RWPE2 (cell line): Measurements from ENCODE around the gene NECTIN1.

Experiments
- ATAC-seq: fragments of 200-7000 bp; cut with Tn5 transposase; 3 replicates; pipeline ENCODE4 v1.9.1; 2021; ENCODE audit warnings: low read depth
- DNase-seq: peaks from one replicate; pipeline ENCODE4 v3.0.0-alpha.2; 2020; ENCODE audit warnings: low spot score
- H3K27ac ChIP-seq: fragments of 450-650 bp; 2 replicates; pipeline ENCODE4 v1.5.1; 2017; ENCODE audit warnings: mild to moderate bottlenecking; ENCODE audit not compliant: poor library complexity, severe bottlenecking
- H3K27me3 ChIP-seq: fragments of 250-450 bp; sonication (Bioruptor Pico); 2 replicates; pipeline ENCODE4 v1.5.1; 2021; ENCODE audit warnings: mild to moderate bottlenecking, moderate library complexity; ENCODE audit not compliant: insufficient read depth, poor library complexity, severe bottlenecking
- H3K36me3 ChIP-seq: fragments of 250-450 bp; sonication (Bioruptor Pico); 2 replicates; pipeline ENCODE4 v1.5.1; 2020; ENCODE audit warnings: low read depth, mild to moderate bottlenecking, moderate library complexity
- H3K4me1 ChIP-seq: fragments of 250-450 bp; sonication (Bioruptor Pico); 2 replicates; pipeline ENCODE4 v1.5.1; 2021; ENCODE audit warnings: mild to moderate bottlenecking, moderate library complexity; ENCODE audit not compliant: insufficient read depth, poor library complexity, severe bottlenecking
- H3K4me3 ChIP-seq: fragments of 250-450 bp; sonication (Bioruptor Pico); 2 replicates; pipeline ENCODE4 v1.5.1; 2021; ENCODE audit warnings: mild to moderate bottlenecking, moderate library complexity; ENCODE audit not compliant: severe bottlenecking
- H3K9me3 ChIP-seq: fragments of 250-450 bp; sonication (Bioruptor Pico); 2 replicates; pipeline ENCODE4 v1.5.1; 2021; ENCODE audit warnings: mild to moderate bottlenecking, moderate library complexity; ENCODE audit not compliant: severe bottlenecking
- CTCF ChIP-seq: fragments of 450-650 bp; IDR thresholded peaks from one replicate; pipeline ENCODE4 v1.5.1; 2017; ENCODE audit warnings: mild to moderate bottlenecking, moderate library complexity; ENCODE audit not compliant: poor library complexity, severe bottlenecking

Gene NECTIN1

GRCh38 chr11:119640541-119640940 is 88.5 kb downstream of the NECTIN1 start:
- no peak overlapping the region for H3K4me3 ChIP-seq
- no peak for ATAC-seq
- DNase-seq, result no peak
- TF ChIP-seq CTCF, result no peak
- H3K4me1 ChIP-seq, result no peaks in the 10 kb centered on the region
- no peak overlapping the region for H3K27ac ChIP-seq
- no peaks in the 10 kb centered on the region for H3K9me3 ChIP-seq
- no peaks in the 10 kb centered on the region for H3K36me3 ChIP-seq
- H3K27me3 ChIP-seq, result no peaks in the 10 kb centered on the region

- no peak for TF ChIP-seq CTCF
- Histone ChIP-seq H3K27ac (no peak overlapping the region), H3K9me3 (no peaks in the 10 kb centered on the region), H3K4me3 (no peak overlapping the region), H3K27me3 (no peaks in the 10 kb centered on the region), H3K4me1 (no peaks in the 10 kb centered on the region), H3K36me3 (no peaks in the 10 kb centered on the region)
- no peak for ATAC-seq
- no peak for DNase-seq
Measured at GRCh38 chr11:119639642-119640205, 89.3 kb downstream of the NECTIN1 start.

- no peaks in the 10 kb centered on the region for H3K36me3 ChIP-seq
Measured at GRCh38 chr11:119638851-119639250, 90.1 kb downstream of the NECTIN1 start.

GRCh38 chr11:119637481-119637880 is 91.5 kb downstream of the NECTIN1 start:
- TF ChIP-seq CTCF, result no peak
- ATAC-seq (no peak), DNase-seq (no peak)
- Histone ChIP-seq H3K4me3 (no peak overlapping the region), H3K27me3 (no peaks in the 10 kb centered on the region), H3K9me3 (no peaks in the 10 kb centered on the region), H3K4me1 (no peaks in the 10 kb centered on the region), H3K27ac (no peak overlapping the region), H3K36me3 (no peaks in the 10 kb centered on the region)

More at GRCh38 chr11:119638851-119639250, 90.1 kb downstream of the NECTIN1 start:
- DNase-seq (no peak), ATAC-seq (no peak)
- no peaks in the 10 kb centered on the region for H3K9me3 ChIP-seq
- H3K4me3 ChIP-seq, result no peak overlapping the region
- no peaks in the 10 kb centered on the region for H3K27me3 ChIP-seq
- no peak for TF ChIP-seq CTCF
- no peaks in the 10 kb centered on the region for H3K4me1 ChIP-seq
- no peak overlapping the region for H3K27ac ChIP-seq

GRCh38 chr11:119635776-119636175 is 93.2 kb downstream of the NECTIN1 start:
- H3K4me1 ChIP-seq, result no peaks in the 10 kb centered on the region
- no peak overlapping the region for H3K27ac ChIP-seq
- TF ChIP-seq CTCF, result no peak
- no peaks in the 10 kb centered on the region for H3K9me3 ChIP-seq
- H3K36me3 ChIP-seq, result no peaks in the 10 kb centered on the region
- no peak overlapping the region for H3K4me3 ChIP-seq
- ATAC-seq (no peak), DNase-seq (no peak)
- no peaks in the 10 kb centered on the region for H3K27me3 ChIP-seq
